ENCODE results near the gene GMDS. TPM values are rescaled to one million over a fixed set of nuclear protein-coding genes. Genes with fewer than 3 reads are reported as not detected.
A peak's percentile ranks its signal among the peaks of the same experiment; 100 is the strongest.

The GMDS gene
- total RNA-seq, 4 donors from 2014 or later = 9.5 to 32.8 (median 22.4) TPM

GRCh38 chr6:1610497-1611321, 634.7 kb downstream of the GMDS start:
- no peaks in the 10 kb centered on the region for H3K9me3 ChIP-seq
- no peaks in the 10 kb centered on the region for H3K36me3 ChIP-seq
- 2 to 10% methylated on average over 26 to 34 of the region's 101 CpGs for WGBS, 2 donors
- H3K4me3 ChIP-seq (replicated peaks in 1 of 3) = peak overlapping the region in 2 of 3 donors; percentile 32 to 56
- H3K4me1 ChIP-seq = peaks cover 10 to 37% of the 10 kb centered on the region in 2 donors
- peaks cover 51% of the 10 kb centered on the region for H3K27me3 ChIP-seq
- peak in 1 of 2 donors; percentile 22 for DNase-seq
- TF ChIP-seq, protein P1, sequence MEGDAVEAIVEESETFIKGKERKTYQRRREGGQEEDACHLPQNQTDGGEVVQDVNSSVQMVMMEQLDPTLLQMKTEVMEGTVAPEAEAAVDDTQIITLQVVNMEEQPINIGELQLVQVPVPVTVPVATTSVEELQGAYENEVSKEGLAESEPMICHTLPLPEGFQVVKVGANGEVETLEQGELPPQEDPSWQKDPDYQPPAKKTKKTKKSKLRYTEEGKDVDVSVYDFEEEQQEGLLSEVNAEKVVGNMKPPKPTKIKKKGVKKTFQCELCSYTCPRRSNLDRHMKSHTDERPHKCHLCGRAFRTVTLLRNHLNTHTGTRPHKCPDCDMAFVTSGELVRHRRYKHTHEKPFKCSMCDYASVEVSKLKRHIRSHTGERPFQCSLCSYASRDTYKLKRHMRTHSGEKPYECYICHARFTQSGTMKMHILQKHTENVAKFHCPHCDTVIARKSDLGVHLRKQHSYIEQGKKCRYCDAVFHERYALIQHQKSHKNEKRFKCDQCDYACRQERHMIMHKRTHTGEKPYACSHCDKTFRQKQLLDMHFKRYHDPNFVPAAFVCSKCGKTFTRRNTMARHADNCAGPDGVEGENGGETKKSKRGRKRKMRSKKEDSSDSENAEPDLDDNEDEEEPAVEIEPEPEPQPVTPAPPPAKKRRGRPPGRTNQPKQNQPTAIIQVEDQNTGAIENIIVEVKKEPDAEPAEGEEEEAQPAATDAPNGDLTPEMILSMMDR (IDR thresholded peaks at IDR 0.05) = no peak
- TF ChIP-seq POLR2A (IDR thresholded peaks at IDR 0.05) = no peak
- intact Hi-C loops (cut with DNase I) = no loop called here
- H3K27ac ChIP-seq = peak overlapping the region; percentile 59 to 88 (median 88)

DNA sequence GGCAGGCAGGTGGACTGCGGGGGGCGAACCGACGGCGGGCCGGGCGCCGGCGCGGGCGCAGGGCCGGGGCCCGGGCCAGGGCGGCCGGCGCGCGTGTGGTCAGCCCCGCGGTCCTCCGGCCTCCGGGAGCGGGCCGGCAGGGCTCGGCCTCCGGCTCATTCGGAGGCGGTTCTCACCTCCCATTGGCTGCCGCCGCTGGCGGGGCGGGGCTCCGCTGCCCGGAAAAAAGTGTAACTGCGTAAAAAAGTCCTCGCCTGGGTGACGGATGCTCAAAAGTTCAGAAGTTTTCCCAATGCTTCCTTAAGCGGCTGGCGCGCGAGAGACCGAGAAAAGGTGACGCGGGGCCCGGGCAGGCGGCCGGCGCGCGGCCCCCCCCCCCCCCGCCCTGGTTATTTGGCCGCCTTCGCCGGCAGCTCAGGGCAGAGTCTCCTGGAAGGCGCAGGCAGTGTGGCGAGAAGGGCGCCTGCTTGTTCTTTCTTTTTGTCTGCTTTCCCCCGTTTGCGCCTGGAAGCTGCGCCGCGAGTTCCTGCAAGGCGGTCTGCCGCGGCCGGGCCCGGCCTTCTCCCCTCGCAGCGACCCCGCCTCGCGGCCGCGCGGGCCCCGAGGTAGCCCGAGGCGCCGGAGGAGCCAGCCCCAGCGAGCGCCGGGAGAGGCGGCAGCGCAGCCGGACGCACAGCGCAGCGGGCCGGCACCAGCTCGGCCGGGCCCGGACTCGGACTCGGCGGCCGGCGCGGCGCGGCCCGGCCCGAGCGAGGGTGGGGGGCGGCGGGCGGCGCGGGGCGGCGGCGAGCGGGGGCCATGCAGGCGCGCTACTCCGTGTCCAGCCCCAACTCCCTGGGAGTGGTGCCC, 635.5 kb downstream of the GMDS start, which contains the start of gene FOXC1:
TSS of gene FOXC1 (plus strand) at position 268 of the 849 bp plus-strand sequence. CDS start at position 799, 531 bp downstream.
- Histone ChIP-seq H3K27ac (peak within 1 kb of the TSS; percentile 62 to 88 (median 88)), H3K36me3 (no peaks in the 10 kb centered on the region), H3K9me3 (no peaks in the 10 kb centered on the region), H3K27me3 (peaks cover 56% of the 10 kb centered on the region), H3K4me1 (peaks cover 15 to 45% of the 10 kb centered on the region in 2 donors), H3K4me3 (replicated peaks in 1 of 3) (peak within 1 kb of the TSS in 2 of 3 donors; percentile 51 to 56)
- DNase-seq = peak; percentile 79 to 81
- TF ChIP-seq, protein P1 (IDR thresholded peaks at IDR 0.05) = no peak
- peak in 1 of 2 donors; percentile 58 for TF ChIP-seq POLR2A (IDR thresholded peaks at IDR 0.05)
- intact Hi-C loops (cut with DNase I) = loop anchor here (5.0 kb wide), 1 partner anchor 637 kb away; the partner anchor contains the start of gene GMDS
- 1% methylated on average over 47 of the region's 115 CpGs; no CpG with 5 or more reads in 1 of the 2 donors for WGBS, 2 donors

GRCh38 chr6:1609041-1609647, 636.3 kb downstream of the GMDS start:
- peaks cover 55% of the 10 kb centered on the region for H3K27me3 ChIP-seq
- peak overlapping the region in 2 of 3 donors; percentile 29 to 56 for H3K4me3 ChIP-seq (replicated peaks in 1 of 3)
- H3K4me1 ChIP-seq = peaks cover 21 to 46% of the 10 kb centered on the region in 2 donors
- intact Hi-C loops (cut with DNase I) = loop anchor here (5.0 kb wide), 1 partner anchor 638 kb away; the partner anchor contains the start of gene GMDS
- no peaks in the 10 kb centered on the region for H3K9me3 ChIP-seq
- WGBS, 2 donors = 0 to 1% methylated on average over 31 to 41 of the region's 58 CpGs
- DNase-seq = peak in 1 of 2 donors; percentile 36
- no peaks in the 10 kb centered on the region for H3K36me3 ChIP-seq
- peak overlapping the region; percentile 4 to 78 (median 71) for H3K27ac ChIP-seq
- TF ChIP-seq, protein P1 (IDR thresholded peaks at IDR 0.05) = no peak
- TF ChIP-seq POLR2A (IDR thresholded peaks at IDR 0.05) = no peak

- WGBS, 2 donors = 26 to 31% methylated on average over 42 to 50 of the region's 59 CpGs
- intact Hi-C loops (cut with DNase I) = loop anchor here (5.0 kb wide), 1 partner anchor 639 kb away; the partner anchor contains the start of gene GMDS
- H3K4me1 ChIP-seq = peaks cover 20 to 44% of the 10 kb centered on the region in 2 donors
- peaks cover 54% of the 10 kb centered on the region for H3K27me3 ChIP-seq
- DNase-seq = no peak
- peak overlapping the region in 1 of 3 donors; percentile 71 for H3K27ac ChIP-seq
- no peaks in the 10 kb centered on the region for H3K36me3 ChIP-seq
- no peak for TF ChIP-seq POLR2A (IDR thresholded peaks at IDR 0.05)
- TF ChIP-seq, protein P1 (IDR thresholded peaks at IDR 0.05) = no peak
- peak overlapping the region in 1 of 3 donors; percentile 56 for H3K4me3 ChIP-seq (replicated peaks in 1 of 3)
- H3K9me3 ChIP-seq = no peaks in the 10 kb centered on the region
Measured at GRCh38 chr6:1608222-1609040, 637.0 kb downstream of the GMDS start.
